Endodermal cell (in vitro differentiated cells): ENCODE results near the gene CENPVL1. TPM values are rescaled to one million over a fixed set of nuclear protein-coding genes. Genes with fewer than 3 reads are reported as not detected.
A peak's percentile ranks its signal among the peaks of the same experiment; 100 is the strongest.

Source experiments
- DNase-seq: peaks from one replicate; pipeline ENCODE4 v3.0.0-alpha.2; 2017
- H3K27ac ChIP-seq: 2 replicates; pipeline ENCODE4 v1.5.1; 2013; ENCODE audit warnings: mild to moderate bottlenecking, low read depth, low read length, moderate library complexity
- H3K27me3 ChIP-seq: 2 replicates; pipeline ENCODE4 v1.6.1; 2013; ENCODE audit warnings: mild to moderate bottlenecking, low read length, moderate library complexity; ENCODE audit not compliant: insufficient read depth, control insufficient read depth, poor library complexity, severe bottlenecking
- H3K36me3 ChIP-seq: 2 replicates; pipeline ENCODE4 v1.7.0; 2013; ENCODE audit warnings: mild to moderate bottlenecking, low read length, moderate library complexity; ENCODE audit not compliant: control insufficient read depth, insufficient read depth
- H3K4me1 ChIP-seq: one replicate; pipeline ENCODE4 v1.7.0; 2013; ENCODE audit warnings: low read length; ENCODE audit not compliant: control insufficient read depth, insufficient read depth
- H3K4me3 ChIP-seq: 2 replicates; pipeline ENCODE4 v1.5.1; 2013; ENCODE audit warnings: mild to moderate bottlenecking, low read length, moderate library complexity
- H3K9ac ChIP-seq: 2 replicates; pipeline ENCODE4 v1.6.1; 2013; ENCODE audit warnings: mild to moderate bottlenecking, low read length, moderate library complexity; ENCODE audit not compliant: poor library complexity, severe bottlenecking; ENCODE audit errors: extremely low read depth
- H3K9me3 ChIP-seq: 2 replicates; pipeline ENCODE4 v1.6.1; 2013; ENCODE audit warnings: mild to moderate bottlenecking, low read length, moderate library complexity; ENCODE audit not compliant: control insufficient read depth
- H3K27ac Mint-ChIP-seq: 2 replicates; pipeline ENCODE4 v1.8.0; 2020; ENCODE audit warnings: mixed read lengths
- H3K27me3 Mint-ChIP-seq: 2 replicates; pipeline ENCODE4 v1.8.0; 2021; ENCODE audit warnings: mild to moderate bottlenecking, mixed read lengths; ENCODE audit not compliant: insufficient read depth
- H3K36me3 Mint-ChIP-seq: 2 replicates; pipeline ENCODE4 v1.8.0; 2020; ENCODE audit warnings: low read depth, mixed read lengths
- H3K4me1 Mint-ChIP-seq: 2 replicates; pipeline ENCODE4 v1.8.0; 2020; ENCODE audit warnings: mixed read lengths
- H3K4me3 Mint-ChIP-seq: 2 replicates; pipeline ENCODE4 v1.8.0; 2020; ENCODE audit warnings: mild to moderate bottlenecking, moderate library complexity, mixed read lengths
- H3K9me3 Mint-ChIP-seq: 2 replicates; pipeline ENCODE4 v1.8.0; 2020; ENCODE audit warnings: mild to moderate bottlenecking, mixed read lengths
- WGBS, 2 experiments: methylation state at CpG; one replicate each; pipeline versions ENCODE4 v1.1.5 to v1.1.7; 2013; ENCODE audit warnings: missing lambda C conversion rate in 2 of 2, mixed read lengths in 1 of 2; ENCODE audit not compliant: insufficient coverage in 1 of 2, insufficient read length in 1 of 2; 5-methylcytosine and 5-hydroxymethylcytosine counted together
- total RNA-seq, 2 donors: library from RNA; stranded (reverse); fragmentation: NEBNext Ultra II Directional in 1 of 2; extraction: Animal tissue kit (Norgen Biotek cat#: 25700) in 1 of 2; gene quantifications; 2 replicates in 1 of 2; 3 replicates in 1 of 2; pipeline ENCODE4 v1.2.1, GENCODE V29; 2021
- TF ChIP-seq, protein P1 (sequence below): fragments of 200-600 bp; sonication (generic); conservative IDR thresholded peaks from 2 replicates; pipeline ENCODE4 v1.5.0; 2021; ENCODE audit warnings: antibody characterized with exemption, mild to moderate bottlenecking

Gene CENPVL1
- total RNA-seq, 2 donors from 2014 or later: 0.53 to 0.64 TPM

GRCh38 chrX:51747671-51748070, 37.4 kb downstream of the CENPVL1 start:
- Histone ChIP-seq H3K4me3 (no peak overlapping the region), H3K9me3 (no peaks in the 10 kb centered on the region), H3K27me3 (no peaks in the 10 kb centered on the region), H3K27ac (no peak overlapping the region), H3K9ac (no peak overlapping the region), H3K36me3 (no peaks in the 10 kb centered on the region), H3K4me1 (no peaks in the 10 kb centered on the region)
- DNase-seq: no peak
- H3K27ac Mint-ChIP-seq: no peak overlapping the region
- H3K9me3 Mint-ChIP-seq: peaks cover 45% of the 10 kb centered on the region
- TF ChIP-seq, protein P1, sequence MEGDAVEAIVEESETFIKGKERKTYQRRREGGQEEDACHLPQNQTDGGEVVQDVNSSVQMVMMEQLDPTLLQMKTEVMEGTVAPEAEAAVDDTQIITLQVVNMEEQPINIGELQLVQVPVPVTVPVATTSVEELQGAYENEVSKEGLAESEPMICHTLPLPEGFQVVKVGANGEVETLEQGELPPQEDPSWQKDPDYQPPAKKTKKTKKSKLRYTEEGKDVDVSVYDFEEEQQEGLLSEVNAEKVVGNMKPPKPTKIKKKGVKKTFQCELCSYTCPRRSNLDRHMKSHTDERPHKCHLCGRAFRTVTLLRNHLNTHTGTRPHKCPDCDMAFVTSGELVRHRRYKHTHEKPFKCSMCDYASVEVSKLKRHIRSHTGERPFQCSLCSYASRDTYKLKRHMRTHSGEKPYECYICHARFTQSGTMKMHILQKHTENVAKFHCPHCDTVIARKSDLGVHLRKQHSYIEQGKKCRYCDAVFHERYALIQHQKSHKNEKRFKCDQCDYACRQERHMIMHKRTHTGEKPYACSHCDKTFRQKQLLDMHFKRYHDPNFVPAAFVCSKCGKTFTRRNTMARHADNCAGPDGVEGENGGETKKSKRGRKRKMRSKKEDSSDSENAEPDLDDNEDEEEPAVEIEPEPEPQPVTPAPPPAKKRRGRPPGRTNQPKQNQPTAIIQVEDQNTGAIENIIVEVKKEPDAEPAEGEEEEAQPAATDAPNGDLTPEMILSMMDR: no peak
- no peak overlapping the region for H3K4me3 Mint-ChIP-seq
- H3K27me3 Mint-ChIP-seq: no peaks in the 10 kb centered on the region
- peaks cover 14% of the 10 kb centered on the region for H3K36me3 Mint-ChIP-seq
- H3K4me1 Mint-ChIP-seq: peaks cover 6% of the 10 kb centered on the region

GRCh38 chrX:51759055-51759839, 48.9 kb downstream of the CENPVL1 start:
- no peaks in the 10 kb centered on the region for H3K9me3 ChIP-seq
- Mint-ChIP-seq H3K9me3 (peaks cover 18% of the 10 kb centered on the region), H3K4me3 (no peak overlapping the region), H3K36me3 (no peaks in the 10 kb centered on the region), H3K27me3 (peaks cover 1% of the 10 kb centered on the region), H3K27ac (no peak overlapping the region), H3K4me1 (no peaks in the 10 kb centered on the region)
- H3K9ac ChIP-seq: no peak overlapping the region
- H3K27me3 ChIP-seq: no peaks in the 10 kb centered on the region
- no peaks in the 10 kb centered on the region for H3K4me1 ChIP-seq
- TF ChIP-seq, protein P1: no peak
- no peak overlapping the region for H3K4me3 ChIP-seq
- 71% methylated on average over 5 of the region's 6 CpGs; no CpG with 5 or more reads in 1 of the 2 experiments for WGBS, 2 experiments
- no peaks in the 10 kb centered on the region for H3K36me3 ChIP-seq
- H3K27ac ChIP-seq: peak overlapping the region; percentile 38
- no peak for DNase-seq

- H3K27me3 ChIP-seq: no peaks in the 10 kb centered on the region
- no peak overlapping the region for H3K9ac ChIP-seq
- WGBS, 2 experiments: 89 to 91% methylated on average over 4 of the region's 4 CpGs
- H3K27ac ChIP-seq: no peak overlapping the region
- TF ChIP-seq, protein P1: no peak
- Mint-ChIP-seq H3K27ac (no peak overlapping the region), H3K9me3 (peaks cover 26% of the 10 kb centered on the region), H3K27me3 (peaks cover 6% of the 10 kb centered on the region), H3K4me1 (no peaks in the 10 kb centered on the region), H3K36me3 (no peaks in the 10 kb centered on the region), H3K4me3 (no peak overlapping the region)
- no peaks in the 10 kb centered on the region for H3K36me3 ChIP-seq
- H3K4me3 ChIP-seq: no peak overlapping the region
- no peaks in the 10 kb centered on the region for H3K4me1 ChIP-seq
- no peaks in the 10 kb centered on the region for H3K9me3 ChIP-seq
- DNase-seq: no peak
These were observed 50.3 kb downstream of the CENPVL1 start for GRCh38 chrX:51760657-51761056.

Other genes starting within 250 kb of the CENPVL1 start
- gene NUDT11, start 213.9 kb upstream of the CENPVL1 start, total RNA-seq: 10 to 100 TPM; 13.9 to 14.5 TPM
- gene CENPVL3, start 91.6 kb upstream of the CENPVL1 start, total RNA-seq: 1 to 10 TPM; 2.4 to 3.5 TPM
- under 1 TPM; 0.53 to 0.64 TPM for gene CENPVL2, start 27.7 kb upstream of the CENPVL1 start, total RNA-seq
- 10 to 100 TPM; 21.3 to 22.5 TPM for gene GSPT2, start 32.9 kb downstream of the CENPVL1 start, total RNA-seq
- 100 to 1,000 TPM; 344 to 419 TPM for gene MAGED1, start 183.1 kb downstream of the CENPVL1 start, total RNA-seq